ENCODE measurements around the gene NKPD1.
"Not testable (repeated sequence)": the region's sequence is repeated elsewhere in the genome, so short reads cannot be mapped to it uniquely, and the experiment has no call there.

The NKPD1 gene

GRCh38 chr19:45139286-45140143, 21.3 kb downstream of the NKPD1 start:
- no peak for DNase-seq

GRCh38 chr19:45138303-45138751, 22.5 kb downstream of the NKPD1 start:
- no peak for DNase-seq

GRCh38 chr19:45137179-45137761, 23.5 kb downstream of the NKPD1 start:
- DNase-seq = no peak

- DNase-seq = no peak
Observed at GRCh38 chr19:45136507-45137178, 24.1 kb downstream of the NKPD1 start.

GRCh38 chr19:45135176-45135885, 25.5 kb downstream of the NKPD1 start:
- no peak for DNase-seq

GRCh38 chr19:45133661-45134060, 27.1 kb downstream of the NKPD1 start:
- no peak for DNase-seq

GRCh38 chr19:45130888-45131615, 29.7 kb downstream of the NKPD1 start:
- peak; percentile 56 for DNase-seq

- no peak for DNase-seq
Observed at GRCh38 chr19:45130236-45130635, 30.5 kb downstream of the NKPD1 start.

GRCh38 chr19:45128806-45129205, 32.0 kb downstream of the NKPD1 start:
- DNase-seq = no peak

- no peak for DNase-seq
Observed at GRCh38 chr19:45128146-45128545, 32.6 kb downstream of the NKPD1 start.

- no peak for DNase-seq
Observed at GRCh38 chr19:45126654-45127053, 34.1 kb downstream of the NKPD1 start.

GRCh38 chr19:45125975-45126493, 34.7 kb downstream of the NKPD1 start:
- DNase-seq = peak; percentile 5

GRCh38 chr19:45125360-45125759, 35.4 kb downstream of the NKPD1 start:
- DNase-seq = no peak

- DNase-seq = no peak
Observed at GRCh38 chr19:45124021-45124420, 36.8 kb downstream of the NKPD1 start.

GRCh38 chr19:45123440-45123850, 37.3 kb downstream of the NKPD1 start:
- no peak for DNase-seq

- DNase-seq = no peak
Observed at GRCh38 chr19:45122832-45123231, 38.0 kb downstream of the NKPD1 start.

GRCh38 chr19:45121827-45122345, 38.9 kb downstream of the NKPD1 start:
- no peak for DNase-seq

- DNase-seq = no peak
Observed at GRCh38 chr19:45119582-45119981, 41.2 kb downstream of the NKPD1 start.

- not testable (repeated sequence) for DNase-seq
Observed at GRCh38 chr19:45118591-45119355, 42.0 kb downstream of the NKPD1 start.

- no peak for DNase-seq
Observed at GRCh38 chr19:45118106-45118505, 42.7 kb downstream of the NKPD1 start.

GRCh38 chr19:45117671-45118070, 43.1 kb downstream of the NKPD1 start:
- DNase-seq = no peak

Measured in NCI-H226 (cell line).